Articular chondrocyte of knee joint (primary cell): Measurements from ENCODE around the gene FAM163B. TPM values are rescaled to one million over a fixed set of nuclear protein-coding genes. Genes with fewer than 3 reads are reported as not detected.

Experiments used
- total RNA-seq: library from RNA; depleted of rRNA; stranded (reverse); fragments of >200 nt; gene quantifications from 2 replicates; pipeline ENCODE4 v1.2.3, GENCODE V29; 2012

Gene FAM163B
- total RNA-seq, result not detected in 2 replicates

GRCh38 chr9:133609311-133610098 is at the start of gene FAM163B:
TSS of gene FAM163B (minus strand) at chr9:133609389. CDS start at chr9:133580223, 29,166 bp downstream.

GRCh38 chr9:133635533-133636531 is 26.6 kb upstream of the FAM163B start, which contains the start of gene DBH:
TSS of gene DBH (plus strand) at chr9:133636363. CDS start at chr9:133636372, 9 bp downstream.

GRCh38 chr9:133534346-133535291 is 74.6 kb downstream of the FAM163B start, which contains the start of gene ADAMTSL2:
TSS of gene ADAMTSL2 (plus strand) at chr9:133534704. CDS start at chr9:133536713, 2,009 bp downstream.

Other genes starting within 250 kb of the FAM163B start
- 405 and 413 TPM in 2 replicates for gene SURF4, start 233.3 kb downstream of the FAM163B start, total RNA-seq
- 0.32 and 1.3 TPM in 2 replicates for gene STKLD1, start 233.0 kb downstream of the FAM163B start, total RNA-seq
- 12.7 and 12.9 TPM in 2 replicates for gene REXO4, start 191.4 kb downstream of the FAM163B start, total RNA-seq
- 0.91 and 1.3 TPM in 2 replicates for gene ADAMTS13, start 187.0 kb downstream of the FAM163B start, total RNA-seq
- 6.6 and 7.3 TPM in 2 replicates for gene CACFD1, start 149.4 kb downstream of the FAM163B start, total RNA-seq
- gene SLC2A6, start 130.3 kb downstream of the FAM163B start, total RNA-seq, result 8.3 and 8.9 TPM in 2 replicates
- not detected in 2 replicates for gene MYMK, start 84.4 kb downstream of the FAM163B start, total RNA-seq
- gene ADAMTSL2, start 74.7 kb downstream of the FAM163B start, total RNA-seq, result 0.11 and 0.26 TPM in 2 replicates
- under 0.01 TPM in 1 of 2 replicates, not detected in the other for gene DBH, start 27.0 kb upstream of the FAM163B start, total RNA-seq
- gene SARDH, start 129.0 kb upstream of the FAM163B start, total RNA-seq, result 4.1 and 9.3 TPM in 2 replicates